DOHH2 (cell line): ENCODE data around the gene ANXA1.

Experiments
- H3F3A ChIP-seq: fragments of 200-600 bp; sonication (generic), shearing (Covaris generic); 2 replicates; pipeline ENCODE4 v1.6.0; 2016; ENCODE audit warnings: antibody characterized with exemption, mild to moderate bottlenecking; ENCODE audit not compliant: control insufficient read depth, insufficient read depth
- H3K27ac ChIP-seq: fragments of 200-600 bp; sonication (generic); 2 replicates; pipeline ENCODE4 v1.5.1; 2014; ENCODE audit warnings: low read depth, mild to moderate bottlenecking, low read length, moderate library complexity
- H3K27me3 ChIP-seq: fragments of 200-600 bp; sonication (generic); 2 replicates; pipeline ENCODE4 v1.6.1; 2014; ENCODE audit warnings: mild to moderate bottlenecking, low read length, mixed read lengths; ENCODE audit not compliant: control insufficient read depth
- H3K36me3 ChIP-seq: fragments of 200-600 bp; sonication (generic); 2 replicates; pipeline ENCODE4 v1.6.1; 2014; ENCODE audit warnings: mild to moderate bottlenecking, low read length, moderate library complexity, mixed read lengths; ENCODE audit not compliant: control insufficient read depth
- H3K4me1 ChIP-seq: fragments of 200-600 bp; sonication (generic); 2 replicates; pipeline ENCODE4 v1.6.1; 2014; ENCODE audit warnings: mild to moderate bottlenecking, low read length, mixed read lengths; ENCODE audit not compliant: control insufficient read depth
- H3K4me2 ChIP-seq: fragments of 200-600 bp; sonication (generic); 2 replicates; pipeline ENCODE4 v1.6.0; 2014; ENCODE audit warnings: mild to moderate bottlenecking, low read length, moderate library complexity
- H3K4me3 ChIP-seq: fragments of 200-600 bp; sonication (generic); 2 replicates; pipeline ENCODE4 v1.5.1; 2014; ENCODE audit warnings: mild to moderate bottlenecking, low read length, mixed read lengths
- H3K79me2 ChIP-seq: fragments of 200-600 bp; sonication (generic); 2 replicates; pipeline ENCODE4 v1.6.1; 2014; ENCODE audit warnings: mild to moderate bottlenecking, low read length, mixed read lengths; ENCODE audit not compliant: control insufficient read depth
- H3K9me2 ChIP-seq: fragments of 200-600 bp; sonication (generic); replicated peaks from 2 replicates; pipeline ENCODE4 v1.6.1; 2014; ENCODE audit warnings: mild to moderate bottlenecking, low read length, mixed read lengths; ENCODE audit not compliant: control insufficient read depth
- H3K9me3 ChIP-seq: fragments of 200-600 bp; sonication (generic); 2 replicates; pipeline ENCODE4 v1.6.1; 2014; ENCODE audit warnings: antibody characterized with exemption, low read length, mixed read lengths; ENCODE audit not compliant: control insufficient read depth, insufficient read depth
- H4K20me1 ChIP-seq: fragments of 200-600 bp; sonication (generic); 2 replicates; pipeline ENCODE4 v1.6.0; 2014; ENCODE audit warnings: low read depth, mild to moderate bottlenecking, antibody characterized with exemption, low read length, moderate library complexity; ENCODE audit not compliant: control insufficient read depth, insufficient read depth
- CTCF ChIP-seq: fragments of 200-600 bp; sonication (generic); IDR thresholded peaks from one replicate; pipeline ENCODE4 v1.5.1; 2014; ENCODE audit warnings: antibody characterized with exemption, mild to moderate bottlenecking, low read depth, low read length; ENCODE audit not compliant: poor library complexity, severe bottlenecking
- EZH2phosphoT487 ChIP-seq: fragments of 200-600 bp; sonication (generic); IDR thresholded peaks from 2 replicates; pipeline ENCODE4 v1.6.1; 2017; ENCODE audit warnings: borderline replicate concordance, mild to moderate bottlenecking, antibody characterized with exemption, low read length, moderate library complexity, mixed read lengths

The ANXA1 gene

GRCh38 chr9:73194284-73194683 lies 42.6 kb downstream of the ANXA1 start:
- Histone ChIP-seq H3K27ac (no peak overlapping the region), H3K79me2 (no peaks in the 10 kb centered on the region), H3K9me3 (no peaks in the 10 kb centered on the region), H3F3A (no peaks in the 10 kb centered on the region), H3K4me3 (no peak overlapping the region), H4K20me1 (no peaks in the 10 kb centered on the region), H3K9me2 (no peaks in the 10 kb centered on the region), H3K27me3 (no peaks in the 10 kb centered on the region), H3K36me3 (no peaks in the 10 kb centered on the region), H3K4me2 (no peak overlapping the region), H3K4me1 (no peaks in the 10 kb centered on the region)
- TF ChIP-seq EZH2phosphoT487 (no peak), CTCF (no peak)

GRCh38 chr9:73199448-73199847 lies 47.8 kb downstream of the ANXA1 start:
- TF ChIP-seq CTCF: no peak
- TF ChIP-seq EZH2phosphoT487: no peak
- no peak overlapping the region for H3K27ac ChIP-seq
- H3K9me3 ChIP-seq: no peaks in the 10 kb centered on the region
- no peaks in the 10 kb centered on the region for H3F3A ChIP-seq
- no peak overlapping the region for H3K4me3 ChIP-seq
- H3K36me3 ChIP-seq: no peaks in the 10 kb centered on the region
- H4K20me1 ChIP-seq: no peaks in the 10 kb centered on the region
- peaks cover 2% of the 10 kb centered on the region; the same call in 1 of the 2 replicates for H3K27me3 ChIP-seq
- H3K4me2 ChIP-seq: no peak overlapping the region
- no peaks in the 10 kb centered on the region for H3K4me1 ChIP-seq
- H3K9me2 ChIP-seq: no peaks in the 10 kb centered on the region
- no peaks in the 10 kb centered on the region for H3K79me2 ChIP-seq

DNA sequence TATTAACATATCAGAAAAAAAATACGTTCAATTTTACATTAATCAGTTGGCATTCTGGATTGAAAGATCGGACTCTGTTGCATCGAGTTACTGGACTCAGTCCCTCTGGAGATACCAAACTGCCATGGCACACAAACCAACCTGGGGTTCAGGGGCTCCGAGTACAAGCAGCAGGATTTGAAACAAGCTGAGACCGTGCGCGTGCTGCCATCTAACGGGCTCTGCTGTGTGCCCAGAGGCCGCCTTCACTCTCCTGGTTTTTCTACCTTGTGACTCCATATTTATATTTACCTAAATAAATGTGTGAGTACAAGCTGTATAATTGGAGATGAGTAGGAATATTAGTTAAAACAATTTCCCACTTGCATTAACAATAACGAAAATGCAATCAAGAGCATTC lies 48.2 kb downstream of the ANXA1 start:
- Histone ChIP-seq H3K9me3 (no peaks in the 10 kb centered on the region), H3K36me3 (no peaks in the 10 kb centered on the region), H3K4me2 (no peak overlapping the region), H3K79me2 (no peaks in the 10 kb centered on the region), H4K20me1 (no peaks in the 10 kb centered on the region), H3K9me2 (no peaks in the 10 kb centered on the region), H3F3A (no peaks in the 10 kb centered on the region), H3K27me3 (peaks cover 2% of the 10 kb centered on the region; the same call in 1 of the 2 replicates), H3K27ac (no peak overlapping the region), H3K4me1 (no peaks in the 10 kb centered on the region), H3K4me3 (no peak overlapping the region)
- no peak for TF ChIP-seq EZH2phosphoT487
- no peak for TF ChIP-seq CTCF
